ENCODE measurements around the gene KCNK13. TPM values are rescaled to one million over a fixed set of nuclear protein-coding genes. Genes with fewer than 3 reads are reported as not detected.
"Not testable (repeated sequence)": the region's sequence is repeated elsewhere in the genome, so short reads cannot be mapped to it uniquely, and the experiment has no call there.

KCNK13 gene
- polyA plus RNA-seq, 3 donors from 2014 or later: 0.09 TPM; not detected in 2

GRCh38 chr14:90204516-90204915, 142.7 kb downstream of the KCNK13 start:
- peaks cover 2 to 10% (median 2%) of the 10 kb centered on the region in 3 donors for H3K27me3 Mint-ChIP-seq (ENCODE audit: low read depth in 3 of 3)
- H3K4me3 Mint-ChIP-seq: no peak overlapping the region
- no peaks in the 10 kb centered on the region for H3K36me3 Mint-ChIP-seq
- no peaks in the 10 kb centered on the region for H3K4me1 Mint-ChIP-seq
- no peak for DNase-seq
- H3K9me3 Mint-ChIP-seq: peaks cover 0 to 7% (median 1%) of the 10 kb centered on the region in 6 donors
- no peak overlapping the region for H3K27ac Mint-ChIP-seq

GRCh38 chr14:90213099-90213748, 151.4 kb downstream of the KCNK13 start:
- H3K27ac Mint-ChIP-seq: no peak overlapping the region
- H3K9me3 Mint-ChIP-seq: peaks cover 0 to 5% (median 0%) of the 10 kb centered on the region in 6 donors
- H3K4me1 Mint-ChIP-seq: no peaks in the 10 kb centered on the region
- H3K4me3 Mint-ChIP-seq: no peak overlapping the region
- no peak for DNase-seq
- H3K27me3 Mint-ChIP-seq (ENCODE audit: low read depth in 3 of 3): peaks cover 2 to 4% (median 3%) of the 10 kb centered on the region in 3 donors
- no peaks in the 10 kb centered on the region for H3K36me3 Mint-ChIP-seq

GRCh38 chr14:90228478-90228877, 166.7 kb downstream of the KCNK13 start:
- peaks cover 0 to 7% (median 0%) of the 10 kb centered on the region in 6 donors for H3K9me3 Mint-ChIP-seq
- H3K27ac Mint-ChIP-seq: no peak overlapping the region
- no peak for DNase-seq
- H3K4me3 Mint-ChIP-seq: no peak overlapping the region
- H3K27me3 Mint-ChIP-seq (ENCODE audit: low read depth in 3 of 3): peaks cover 0 to 9% (median 8%) of the 10 kb centered on the region in 3 donors
- no peaks in the 10 kb centered on the region for H3K4me1 Mint-ChIP-seq
- no peaks in the 10 kb centered on the region for H3K36me3 Mint-ChIP-seq

DNA sequence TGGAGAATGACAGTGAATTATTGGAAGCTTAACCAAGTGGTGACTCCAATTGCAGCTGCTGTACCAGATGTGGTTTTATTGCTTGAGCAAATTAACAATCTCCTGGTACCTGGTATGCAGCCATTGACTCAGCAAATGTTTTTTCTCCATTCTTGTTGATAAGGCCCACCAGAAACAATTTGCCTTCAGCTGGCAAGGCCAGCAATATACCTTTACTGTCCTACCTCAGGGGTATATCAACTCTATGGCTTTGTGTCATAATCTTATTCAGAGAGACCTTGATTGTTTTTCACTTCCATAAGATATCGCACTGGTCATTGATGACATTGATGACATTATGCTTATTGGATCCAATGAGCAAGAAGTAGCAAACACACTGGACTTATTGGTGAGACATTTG, 168.1 kb downstream of the KCNK13 start:
- not testable (repeated sequence) for H3K4me3 Mint-ChIP-seq; DNase-seq; H3K4me1 Mint-ChIP-seq; H3K27me3 Mint-ChIP-seq (ENCODE audit: low read depth in 3 of 3); H3K36me3 Mint-ChIP-seq; H3K27ac Mint-ChIP-seq; H3K9me3 Mint-ChIP-seq

Other genes starting within 250 kb of the KCNK13 start
- 1 to 10 TPM; 3.5 to 6.3 (median 6.1) TPM for gene EFCAB11, start 107.3 kb upstream of the KCNK13 start, polyA plus RNA-seq
- 10 to 100 TPM; 25.8 to 31.4 (median 27.0) TPM for gene TDP1, start 106.1 kb upstream of the KCNK13 start, polyA plus RNA-seq
- gene PSMC1, start 194.6 kb downstream of the KCNK13 start, polyA plus RNA-seq: 100 to 1,000 TPM; 139 to 193 (median 145) TPM

All from immature natural killer cell (primary cell).